Testis (tissue), 2 donors: Measurements from ENCODE around the gene PLEKHO2.

Source experiments
- POLR2A ChIP-seq: fragments of 450-650 bp; IDR thresholded peaks from one replicate; pipeline ENCODE4 v1.6.1; 2017; ENCODE audit warnings: antibody characterized with exemption, mild to moderate bottlenecking, moderate library complexity
- TF ChIP-seq, protein P1 (sequence below), 3 experiments: fragments of 450-650 bp in 2 of 3; fragments of 200-600 bp in 1 of 3; sonication (generic) in 1 of 3; IDR thresholded peaks; one replicate each; pipeline ENCODE4 v1.5.1; 2016 to 2019; ENCODE audit warnings: antibody characterized with exemption in 3 of 3, mild to moderate bottlenecking in 2 of 3, moderate library complexity in 1 of 3

DNA sequence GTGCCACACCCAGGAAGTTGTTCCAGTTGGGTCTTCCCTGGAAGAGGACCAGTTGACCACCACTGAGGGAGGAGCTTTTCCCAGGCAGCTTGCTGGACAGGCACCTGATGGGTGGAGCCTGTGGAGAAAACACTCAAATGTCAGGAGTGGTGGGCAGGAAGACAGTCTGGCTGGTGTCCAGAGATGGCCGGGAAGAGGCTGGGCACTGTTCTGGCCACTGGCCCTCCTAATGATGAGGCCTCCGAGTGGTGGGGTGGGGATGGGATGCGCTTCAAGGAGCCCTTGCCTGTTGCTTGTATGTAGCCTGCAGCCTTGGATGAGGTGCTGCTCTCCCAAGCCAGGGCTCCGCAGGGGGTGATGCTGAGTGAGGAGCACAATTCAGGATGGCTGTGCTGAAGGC, 12.3 kb downstream of the PLEKHO2 start:
- no peak for TF ChIP-seq POLR2A
- TF ChIP-seq, protein P1, sequence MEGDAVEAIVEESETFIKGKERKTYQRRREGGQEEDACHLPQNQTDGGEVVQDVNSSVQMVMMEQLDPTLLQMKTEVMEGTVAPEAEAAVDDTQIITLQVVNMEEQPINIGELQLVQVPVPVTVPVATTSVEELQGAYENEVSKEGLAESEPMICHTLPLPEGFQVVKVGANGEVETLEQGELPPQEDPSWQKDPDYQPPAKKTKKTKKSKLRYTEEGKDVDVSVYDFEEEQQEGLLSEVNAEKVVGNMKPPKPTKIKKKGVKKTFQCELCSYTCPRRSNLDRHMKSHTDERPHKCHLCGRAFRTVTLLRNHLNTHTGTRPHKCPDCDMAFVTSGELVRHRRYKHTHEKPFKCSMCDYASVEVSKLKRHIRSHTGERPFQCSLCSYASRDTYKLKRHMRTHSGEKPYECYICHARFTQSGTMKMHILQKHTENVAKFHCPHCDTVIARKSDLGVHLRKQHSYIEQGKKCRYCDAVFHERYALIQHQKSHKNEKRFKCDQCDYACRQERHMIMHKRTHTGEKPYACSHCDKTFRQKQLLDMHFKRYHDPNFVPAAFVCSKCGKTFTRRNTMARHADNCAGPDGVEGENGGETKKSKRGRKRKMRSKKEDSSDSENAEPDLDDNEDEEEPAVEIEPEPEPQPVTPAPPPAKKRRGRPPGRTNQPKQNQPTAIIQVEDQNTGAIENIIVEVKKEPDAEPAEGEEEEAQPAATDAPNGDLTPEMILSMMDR (IDR thresholded peaks at IDR 0.05), result no peak
